SHP77 treated with DMSO at 0.1 percent for 48 hours (cell line): ENCODE data around the gene UGT3A2.

ENCODE experiments used
- DNase-seq: peaks from one replicate; lab custom pipeline; 2025; lab: John Stamatoyannopoulos, UW

The UGT3A2 gene

GRCh38 chr5:36007366-36007765, 59.3 kb downstream of the UGT3A2 start:
- DNase-seq = no peak

DNA sequence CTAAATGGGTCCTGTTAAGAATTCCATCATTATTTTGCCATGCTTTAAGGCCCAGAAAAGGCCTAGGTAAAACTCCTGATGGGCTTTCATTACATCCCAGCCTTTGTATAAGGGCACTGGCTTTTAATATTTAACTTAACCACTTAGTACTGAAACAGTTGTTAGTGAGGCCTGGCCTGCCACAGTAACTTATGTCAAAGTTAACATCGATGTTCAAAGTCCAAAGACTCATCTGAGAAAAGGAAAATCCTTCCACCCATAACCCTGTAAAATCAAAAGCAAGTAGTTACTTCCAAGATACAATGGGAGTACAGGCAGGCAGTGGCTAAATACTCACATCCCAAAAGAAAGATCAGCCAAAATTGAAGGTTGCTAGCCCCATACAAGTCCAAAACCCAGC, 60.5 kb downstream of the UGT3A2 start:
- DNase-seq = no peak

- no peak for DNase-seq
Measured at GRCh38 chr5:36001032-36001431, 65.7 kb downstream of the UGT3A2 start.

- no peak for DNase-seq
Measured at GRCh38 chr5:35999547-35999946, 67.1 kb downstream of the UGT3A2 start.

DNA sequence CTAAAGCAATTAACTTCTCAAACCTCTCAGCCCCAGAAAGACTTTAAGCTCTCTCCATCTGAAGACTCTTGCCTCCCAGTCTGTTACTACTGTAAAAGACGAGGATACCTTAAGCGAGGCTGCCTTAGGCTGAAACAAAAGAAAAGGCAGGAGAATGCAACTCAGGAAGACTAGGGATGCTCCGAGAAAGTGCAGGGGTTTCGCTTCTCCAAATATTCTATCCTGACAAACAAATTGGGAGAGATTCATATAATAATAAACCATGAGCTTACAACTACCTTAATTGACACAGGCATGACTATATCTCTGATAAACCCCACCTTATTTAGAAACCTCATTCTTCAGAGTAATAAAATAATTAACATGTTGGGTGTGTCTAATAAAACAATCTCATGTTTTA, 70.6 kb downstream of the UGT3A2 start:
- DNase-seq = no peak

- peak; percentile 86 for DNase-seq
Measured at GRCh38 chr5:35990941-35991611, 75.6 kb downstream of the UGT3A2 start, which contains the start of gene UGT3A1. Gene UGT3A1 (minus strand): TSS chr5:35991390. CDS start chr5:35991240, 150 bp downstream.

GRCh38 chr5:35990520-35990919, 76.2 kb downstream of the UGT3A2 start:
- no peak for DNase-seq

GRCh38 chr5:35988529-35988928, 78.2 kb downstream of the UGT3A2 start:
- DNase-seq = no peak

- DNase-seq = no peak
Measured at GRCh38 chr5:35987776-35988175, 78.9 kb downstream of the UGT3A2 start.
